GM19372 (cell line): ENCODE data around the gene PSMC3.

ENCODE experiments used
- ATAC-seq: cut with Tn5 transposase; IDR thresholded peaks from one replicate; pipeline ENCODE4 v1.9.1; 2021; ENCODE audit warnings: mild to moderate bottlenecking, low read depth, moderate library complexity; ENCODE audit not compliant: unreplicated experiment

The PSMC3 gene

DNA sequence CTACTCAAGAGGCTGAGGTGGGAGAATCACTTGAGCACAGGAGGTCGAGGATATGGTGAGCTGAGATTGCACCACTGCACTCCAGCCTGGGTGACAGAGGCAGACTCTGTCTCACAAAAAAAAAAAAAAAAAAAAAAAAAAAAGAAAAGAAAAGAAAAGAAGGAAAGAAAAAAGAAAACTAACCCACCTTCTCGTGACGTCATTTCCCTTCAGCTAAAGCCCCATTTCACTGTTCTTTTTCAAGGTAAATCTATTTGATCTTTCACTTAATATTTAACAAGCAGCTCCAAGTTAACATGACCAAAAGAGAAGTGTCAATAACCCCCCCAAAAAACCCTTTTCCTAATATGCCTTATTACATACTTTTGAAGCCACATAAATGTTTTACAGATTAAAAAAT is 17.6 kb upstream of the PSMC3 start:
- ATAC-seq = no peak

DNA sequence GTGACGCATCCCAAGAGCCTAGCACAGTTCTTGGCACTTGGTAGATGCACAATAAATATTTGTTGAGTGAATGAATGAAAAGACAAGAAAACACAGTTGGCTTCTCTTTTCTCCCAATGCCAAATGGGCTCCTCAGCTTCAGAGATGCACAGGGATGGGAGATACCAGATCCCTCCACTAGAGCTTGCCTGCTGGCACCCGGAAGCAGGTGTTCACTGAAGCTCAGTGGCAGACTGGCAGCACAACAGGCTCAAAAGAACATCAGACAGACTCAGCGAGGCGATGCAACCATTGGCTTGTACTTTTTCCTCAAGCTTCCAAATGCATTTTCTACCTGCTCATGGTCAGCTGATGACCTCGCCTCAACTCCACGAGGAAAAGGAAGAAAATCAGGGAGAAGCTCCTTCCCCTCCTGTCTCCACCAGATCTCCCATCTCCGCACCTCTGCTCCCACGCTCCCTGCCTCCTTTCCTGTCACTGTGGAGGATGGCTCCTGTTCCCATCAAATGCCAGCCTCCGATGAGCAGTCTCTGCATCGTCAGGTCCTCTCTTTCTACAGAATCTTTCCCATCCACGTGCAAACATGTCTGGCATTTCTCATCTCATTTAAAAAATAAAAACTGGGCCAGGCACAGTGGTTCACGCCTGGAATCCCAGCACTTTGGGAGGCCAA is 16.9 kb upstream of the PSMC3 start:
- no peak for ATAC-seq

DNA sequence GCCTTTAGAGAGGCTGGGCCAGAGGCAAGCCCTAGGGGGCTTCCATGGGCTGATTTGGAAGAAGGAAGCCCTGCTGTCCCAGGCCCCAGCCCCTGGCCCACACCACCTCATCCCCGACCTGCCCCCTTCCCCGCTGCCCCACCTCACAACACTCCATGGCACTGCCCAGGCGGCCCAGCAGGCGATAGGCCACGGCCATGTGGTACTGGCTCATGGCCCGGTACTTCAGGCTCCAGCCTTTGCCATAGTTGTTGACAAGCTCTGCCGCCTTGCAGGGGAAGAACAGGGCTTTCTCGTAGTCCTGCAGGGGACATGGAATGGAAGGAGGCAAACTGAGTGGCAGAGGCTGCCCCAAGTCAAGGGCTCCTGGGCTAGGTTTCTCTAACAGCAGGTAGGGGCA is 16.3 kb upstream of the PSMC3 start:
- no peak for ATAC-seq

DNA sequence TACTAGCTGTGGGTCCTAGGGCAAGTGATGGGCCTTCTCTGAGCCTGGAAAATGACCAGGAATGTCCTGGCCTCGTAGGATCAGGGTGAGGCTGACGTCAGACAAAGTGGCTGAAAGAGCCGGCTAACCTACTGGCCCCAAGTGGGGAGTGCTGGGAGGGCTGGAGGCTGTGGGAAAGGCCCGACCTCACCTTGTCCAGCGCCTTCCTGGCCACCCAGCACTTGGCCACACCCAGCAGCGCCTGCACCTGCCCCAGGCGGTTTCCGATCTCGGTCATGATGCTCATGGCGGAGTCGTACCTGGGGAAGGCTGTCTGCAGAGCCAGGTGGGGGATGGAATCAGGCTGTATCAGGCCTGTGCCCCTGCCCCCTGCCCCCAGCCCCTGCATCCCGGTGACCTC is 15.2 kb upstream of the PSMC3 start:
- ATAC-seq = no peak

DNA sequence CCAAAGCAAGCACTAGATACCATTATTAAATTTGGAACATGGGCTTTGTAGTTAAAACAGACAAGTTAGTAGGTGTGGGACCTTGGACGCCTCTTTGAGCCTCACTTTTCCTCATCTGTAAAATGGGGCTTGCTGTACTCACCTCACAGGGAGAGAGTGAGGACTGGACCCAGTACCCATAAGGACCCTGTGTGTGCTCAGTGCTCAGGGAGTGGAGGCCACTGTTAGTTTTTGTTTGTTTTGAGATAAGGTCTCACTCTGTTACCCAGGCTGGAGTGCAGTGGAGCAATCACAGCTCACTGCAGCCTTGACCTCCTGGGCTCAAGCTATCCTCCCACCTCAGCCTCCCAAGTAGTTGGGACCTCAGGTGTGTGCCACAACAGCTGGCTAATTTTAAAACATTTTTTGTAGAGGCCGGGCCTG is 13.8 kb upstream of the PSMC3 start:
- no peak for ATAC-seq

DNA sequence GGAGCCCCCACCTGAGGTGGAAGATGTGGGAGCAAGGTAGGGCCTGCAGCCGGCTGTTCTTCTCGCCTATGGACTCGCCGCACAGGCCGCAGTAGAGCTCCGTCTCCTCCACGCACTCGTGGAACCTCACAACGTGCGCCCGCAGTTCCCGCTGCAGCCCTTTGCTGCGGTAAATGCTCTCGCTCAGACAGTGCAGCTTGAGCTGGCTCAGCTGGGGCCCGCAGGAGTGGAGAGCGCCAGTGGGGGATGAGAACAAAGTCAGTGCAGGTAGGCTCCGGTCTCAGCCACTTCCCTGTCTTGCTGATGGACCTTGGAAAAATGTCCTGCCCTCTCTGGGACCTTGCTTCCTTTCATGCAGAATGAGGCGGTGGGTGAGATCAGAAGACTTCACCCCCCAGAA is 12.5 kb upstream of the PSMC3 start:
- no peak for ATAC-seq

DNA sequence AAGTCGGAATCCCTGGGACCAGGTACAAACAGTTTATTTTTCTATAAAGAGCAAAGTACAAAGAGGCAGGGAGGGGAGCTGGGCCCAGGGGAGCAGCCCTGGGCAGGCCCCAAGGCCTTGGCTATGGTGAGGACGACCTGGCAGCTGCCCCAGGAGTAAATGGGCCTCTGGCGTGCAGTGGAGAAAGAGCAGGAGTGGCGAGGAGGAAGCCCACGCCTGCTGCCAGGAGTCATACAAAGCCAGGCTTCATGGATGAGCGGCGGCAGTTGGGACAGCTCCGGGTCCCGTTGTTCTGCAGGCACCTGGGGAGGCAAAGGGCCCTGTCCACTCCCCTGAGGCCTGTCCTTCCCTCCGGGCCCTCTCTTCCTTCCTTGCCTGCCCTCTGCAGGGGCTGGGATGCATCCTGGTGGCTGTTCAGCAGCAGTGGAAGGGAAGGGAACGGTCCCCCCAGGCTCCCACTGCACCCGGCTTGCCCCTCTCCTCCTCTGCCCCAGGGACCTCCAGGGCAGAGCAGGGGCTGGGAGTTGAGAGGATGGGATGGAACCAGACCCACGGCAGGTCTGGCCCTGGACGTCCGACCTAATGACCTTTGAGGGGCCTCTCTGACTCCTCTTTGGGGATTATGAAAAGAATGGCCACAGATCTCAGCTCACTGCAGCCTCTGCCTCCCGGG is 11.6 kb upstream of the PSMC3 start:
- ATAC-seq = no peak

DNA sequence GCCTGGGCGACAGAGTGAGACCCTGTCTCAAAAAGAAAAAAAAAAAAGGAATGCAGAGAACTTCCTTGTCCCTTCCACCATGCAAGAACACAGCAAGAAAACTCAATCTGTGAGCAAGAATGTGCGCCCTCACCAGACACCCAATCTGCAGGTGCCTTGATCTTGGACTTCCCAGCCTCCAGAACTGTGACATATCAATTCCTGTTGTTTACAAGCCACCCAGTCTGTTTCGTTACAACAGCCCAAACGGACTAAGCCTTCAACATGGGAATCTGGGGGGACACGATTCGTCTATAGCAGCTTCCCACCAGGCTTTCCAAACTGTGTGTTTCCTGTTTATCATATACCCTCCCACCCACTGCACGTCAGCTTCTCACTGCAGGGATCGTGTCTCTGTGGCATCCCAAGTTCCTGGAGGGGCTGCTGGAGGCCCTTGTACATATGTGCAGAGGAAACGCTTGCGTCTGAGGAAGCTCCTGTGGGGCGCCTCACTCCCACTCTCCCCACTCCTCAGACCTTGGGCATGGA is 11.0 kb upstream of the PSMC3 start:
- ATAC-seq = no peak

DNA sequence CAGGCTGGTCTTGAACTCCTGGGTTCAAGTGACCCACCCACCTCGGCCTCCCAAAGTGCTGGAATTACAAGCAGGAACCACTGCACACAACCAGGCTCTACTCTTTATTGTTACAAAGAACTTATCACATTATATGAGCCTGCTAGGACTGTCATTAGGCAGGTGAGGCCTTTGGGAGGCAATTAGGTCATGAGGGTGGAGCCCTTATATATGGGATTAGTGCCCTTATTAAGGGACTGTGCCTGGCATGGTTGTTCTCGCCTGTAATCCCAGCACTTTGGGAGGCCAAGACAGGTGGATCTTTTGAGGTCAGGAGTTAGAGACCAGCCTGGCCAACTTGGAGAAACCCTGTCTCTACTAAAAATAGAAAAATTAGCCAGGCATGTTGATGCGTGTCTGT is 10.5 kb upstream of the PSMC3 start:
- no peak for ATAC-seq

DNA sequence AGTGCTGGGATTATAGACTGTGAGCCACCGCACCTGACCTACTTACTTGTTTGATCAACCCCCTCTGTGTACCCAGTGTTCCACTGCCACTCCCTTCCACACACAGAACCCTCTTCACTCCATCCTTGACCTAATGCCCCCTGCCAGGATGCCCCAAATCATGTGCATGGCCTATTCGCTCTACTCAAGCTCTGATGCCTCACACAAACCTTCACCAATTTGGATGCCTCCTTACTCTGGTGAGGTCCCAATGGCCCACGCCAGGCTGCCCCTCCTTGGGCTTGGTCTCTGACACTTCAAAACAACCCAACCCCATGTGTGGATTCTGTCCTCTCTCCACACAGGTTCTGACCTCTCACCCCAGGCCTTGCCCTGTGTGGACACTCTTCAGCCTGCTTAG is 9.4 kb upstream of the PSMC3 start:
- no peak for ATAC-seq

DNA sequence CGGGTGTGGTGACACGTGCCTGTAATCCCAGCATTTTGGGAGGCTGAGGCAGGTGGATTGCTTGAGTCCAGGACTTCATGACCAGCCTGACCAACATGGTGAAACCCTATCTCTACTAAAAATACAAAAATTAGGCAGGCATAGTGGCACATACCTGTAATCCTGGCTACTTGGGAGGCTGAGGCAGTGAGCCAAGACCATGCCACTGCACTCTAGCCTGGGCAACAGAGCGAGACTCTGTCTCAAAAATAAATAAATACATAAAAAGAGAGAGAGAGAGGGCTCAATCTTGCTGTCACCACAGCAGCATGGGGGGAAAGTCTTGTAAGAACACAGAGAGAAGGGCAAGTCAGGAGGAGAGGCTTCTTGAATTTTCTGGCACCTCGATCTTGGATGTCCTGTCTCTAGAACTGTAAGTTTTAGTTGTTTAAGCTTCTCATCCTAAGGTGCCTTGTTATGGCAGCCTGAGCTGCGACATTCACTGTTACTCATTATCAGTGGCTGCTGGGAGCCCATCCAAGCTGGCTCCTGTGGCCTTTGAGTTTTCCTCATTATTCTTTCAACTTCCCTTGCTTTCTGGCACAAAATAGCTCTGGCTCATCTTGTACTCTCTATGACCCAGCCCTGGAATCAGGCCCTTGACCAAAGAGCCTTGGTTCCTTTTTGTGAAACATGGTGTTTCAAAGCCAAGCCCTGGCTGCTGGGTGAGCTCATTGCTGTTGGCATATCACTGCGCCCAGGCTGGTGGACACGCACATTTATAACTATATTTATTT is 8.0 kb upstream of the PSMC3 start:
- ATAC-seq = no peak

DNA sequence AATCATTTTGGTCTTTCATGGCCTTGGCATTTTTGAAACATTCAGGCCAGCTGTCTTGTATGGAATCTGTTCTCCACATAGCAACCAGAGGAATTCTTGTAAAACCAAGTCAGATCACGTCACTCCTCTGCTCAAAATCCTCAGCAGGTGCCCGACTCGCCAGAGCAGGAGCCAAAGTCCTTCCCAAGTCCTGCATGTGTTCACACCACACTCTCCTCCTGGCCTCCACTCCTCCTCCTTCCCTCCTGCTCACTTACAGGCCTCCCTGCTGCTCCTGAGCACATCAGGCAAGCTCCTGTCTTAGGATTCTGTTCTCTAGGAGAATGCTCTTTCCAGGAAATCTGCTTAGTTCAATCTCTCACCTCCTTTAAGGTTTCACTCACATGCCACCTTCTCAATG is 6.9 kb upstream of the PSMC3 start:
- no peak for ATAC-seq

DNA sequence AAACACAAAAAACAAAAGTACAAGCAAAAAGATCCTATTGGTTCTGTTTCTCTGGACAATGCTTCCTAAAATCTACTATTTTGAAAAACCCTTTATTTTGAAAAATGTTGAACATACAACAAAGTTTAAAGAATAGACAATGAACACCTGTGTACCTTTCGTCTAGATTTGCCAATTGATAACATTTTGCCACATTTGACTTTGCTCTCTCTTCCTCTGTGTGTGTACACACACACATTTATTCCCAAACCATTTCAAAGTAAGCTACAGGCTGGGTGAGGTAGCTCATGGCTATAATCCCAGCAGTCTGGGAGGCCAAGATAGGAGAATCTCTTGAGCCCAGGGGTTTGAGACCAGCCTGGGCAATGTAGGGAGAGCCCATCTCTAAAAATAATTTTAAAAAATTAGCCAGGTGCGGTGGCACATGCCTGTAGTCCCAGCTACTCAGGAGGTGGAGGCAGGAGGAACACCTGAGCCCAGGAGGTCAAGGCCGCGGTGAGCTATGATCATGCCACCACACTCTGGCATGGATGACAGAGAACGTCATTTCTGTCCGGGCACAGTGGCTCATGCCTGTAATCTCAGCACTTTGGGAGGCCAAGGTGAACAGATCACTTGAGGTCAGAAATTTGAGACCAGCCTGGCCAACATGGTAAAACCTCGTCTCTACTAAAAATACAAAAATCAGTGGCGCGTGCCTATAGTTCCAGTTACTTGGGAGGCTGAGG is 5.3 kb upstream of the PSMC3 start:
- no peak for ATAC-seq

DNA sequence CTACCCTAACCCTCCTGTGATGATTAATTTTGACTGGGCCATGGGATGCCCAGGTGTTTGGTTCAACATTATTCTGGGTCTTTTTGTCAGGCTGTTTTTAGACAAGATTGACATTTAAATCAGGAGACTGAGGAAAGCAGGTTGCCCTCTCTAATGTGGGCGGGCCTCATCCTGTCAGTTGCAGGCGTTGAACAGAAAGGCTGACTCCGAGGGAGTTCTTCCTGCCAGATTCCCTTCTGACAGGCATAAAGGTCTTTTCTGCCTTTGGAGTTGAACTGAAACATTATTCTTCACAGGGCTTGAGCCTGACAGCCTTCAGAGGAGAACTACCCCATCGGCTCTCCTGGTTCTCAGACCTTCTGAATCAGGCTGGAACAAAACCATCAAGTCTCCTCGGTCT is 4.3 kb upstream of the PSMC3 start:
- ATAC-seq = no peak

DNA sequence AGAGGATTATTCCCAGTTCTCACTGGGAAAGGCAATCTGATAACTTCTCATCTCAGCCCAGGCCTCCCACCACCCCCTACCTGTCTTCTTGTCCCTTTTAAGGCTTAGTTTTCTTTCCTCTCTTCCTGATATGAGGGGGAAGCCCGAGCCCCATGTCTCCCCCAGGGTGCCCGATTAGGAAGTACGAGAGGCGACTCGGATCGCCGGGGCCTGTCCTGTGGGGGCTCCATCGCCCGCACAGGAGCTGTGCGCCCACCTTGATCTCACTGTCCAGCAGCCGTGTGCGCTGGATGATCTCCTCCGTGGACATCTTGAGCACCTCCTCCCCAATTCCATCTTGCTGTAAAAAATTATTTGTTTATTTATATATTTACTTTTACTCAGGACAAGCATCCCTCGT is 628 bp downstream of the PSMC3 start:
- no peak for ATAC-seq

DNA sequence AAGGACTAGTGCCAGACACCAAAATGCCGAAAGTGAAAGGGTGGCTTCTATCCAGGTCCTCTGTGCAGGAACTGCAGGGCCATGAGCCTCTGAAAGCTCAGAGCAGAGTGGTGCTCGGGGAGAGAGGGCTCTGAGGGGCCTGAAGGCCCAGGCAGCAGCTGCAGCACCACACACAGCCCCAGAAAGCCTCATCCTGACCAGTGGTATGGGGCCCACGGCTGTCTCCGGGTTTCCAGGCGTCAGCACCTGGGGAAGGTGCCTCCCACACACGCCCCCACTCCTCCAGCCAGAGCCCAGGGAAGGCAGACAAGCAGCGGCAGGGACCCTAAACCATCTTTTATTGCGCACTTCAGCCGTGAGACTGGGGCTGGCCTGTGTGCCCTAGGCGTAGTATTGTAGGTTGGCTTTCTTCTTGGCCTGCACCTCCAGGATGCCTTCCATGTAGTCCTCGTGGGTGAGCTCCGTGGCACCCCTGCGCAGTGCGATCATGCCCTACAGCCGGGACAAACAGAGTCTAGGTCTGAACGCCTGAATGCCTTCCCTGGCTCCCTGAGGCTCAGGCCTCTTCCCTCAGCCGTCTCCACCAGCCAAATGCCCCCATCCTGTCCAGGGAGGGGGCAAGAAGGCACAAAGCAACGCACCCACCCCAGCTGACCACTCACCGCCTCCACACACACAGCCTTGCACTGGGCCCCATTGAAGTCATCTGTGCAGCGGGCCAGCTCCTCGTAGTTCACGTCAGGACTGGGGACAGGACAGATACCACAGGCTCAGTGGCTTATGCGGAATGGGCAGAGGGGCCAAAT is 7.6 kb downstream of the PSMC3 start:
- no peak for ATAC-seq

DNA sequence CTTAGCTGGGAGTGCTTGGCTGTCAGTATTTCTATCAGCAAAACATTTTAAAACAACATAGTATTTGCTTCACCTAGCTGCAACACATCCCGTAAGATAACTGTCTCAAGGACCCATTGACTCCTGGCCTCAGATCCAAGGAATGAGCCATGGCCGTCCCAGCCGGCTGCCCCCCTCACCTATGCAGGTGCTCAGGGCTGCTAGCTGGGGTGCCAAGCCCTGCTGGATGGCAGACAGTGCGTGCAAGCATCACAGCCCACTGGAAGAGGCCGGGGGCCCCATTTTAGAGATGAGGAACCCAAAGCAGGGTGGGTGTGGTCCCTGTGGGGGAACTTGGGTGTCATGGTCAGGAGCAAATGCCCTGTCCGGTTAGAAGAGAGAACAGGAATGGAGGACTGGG is 8.5 kb downstream of the PSMC3 start:
- ATAC-seq = no peak

DNA sequence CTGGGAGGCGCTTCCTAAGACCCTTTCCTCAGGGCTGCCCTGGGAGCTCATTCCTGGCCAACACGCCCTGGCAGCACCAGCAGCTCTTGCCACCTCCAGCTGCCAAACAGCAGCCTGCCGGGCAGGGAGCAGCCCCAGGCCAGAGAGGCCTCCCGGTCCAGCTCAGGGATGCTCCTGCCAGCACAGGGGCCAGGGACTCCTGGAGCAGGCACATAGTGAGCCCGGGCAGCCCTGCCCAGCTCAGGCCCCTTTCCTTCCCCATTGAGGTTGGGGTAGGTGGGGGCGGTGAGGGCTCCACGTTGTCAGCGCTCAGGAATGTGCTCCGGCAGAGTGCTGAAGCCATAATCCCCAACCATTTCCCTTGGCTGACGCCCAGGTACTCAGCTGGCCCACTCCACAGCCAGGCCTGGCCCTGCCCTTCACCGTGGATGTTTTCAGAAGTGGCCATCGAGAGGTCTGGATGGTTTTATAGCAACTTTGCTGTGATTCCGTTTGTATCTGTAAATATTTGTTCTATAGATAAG is 10.2 kb downstream of the PSMC3 start:
- no peak for ATAC-seq

DNA sequence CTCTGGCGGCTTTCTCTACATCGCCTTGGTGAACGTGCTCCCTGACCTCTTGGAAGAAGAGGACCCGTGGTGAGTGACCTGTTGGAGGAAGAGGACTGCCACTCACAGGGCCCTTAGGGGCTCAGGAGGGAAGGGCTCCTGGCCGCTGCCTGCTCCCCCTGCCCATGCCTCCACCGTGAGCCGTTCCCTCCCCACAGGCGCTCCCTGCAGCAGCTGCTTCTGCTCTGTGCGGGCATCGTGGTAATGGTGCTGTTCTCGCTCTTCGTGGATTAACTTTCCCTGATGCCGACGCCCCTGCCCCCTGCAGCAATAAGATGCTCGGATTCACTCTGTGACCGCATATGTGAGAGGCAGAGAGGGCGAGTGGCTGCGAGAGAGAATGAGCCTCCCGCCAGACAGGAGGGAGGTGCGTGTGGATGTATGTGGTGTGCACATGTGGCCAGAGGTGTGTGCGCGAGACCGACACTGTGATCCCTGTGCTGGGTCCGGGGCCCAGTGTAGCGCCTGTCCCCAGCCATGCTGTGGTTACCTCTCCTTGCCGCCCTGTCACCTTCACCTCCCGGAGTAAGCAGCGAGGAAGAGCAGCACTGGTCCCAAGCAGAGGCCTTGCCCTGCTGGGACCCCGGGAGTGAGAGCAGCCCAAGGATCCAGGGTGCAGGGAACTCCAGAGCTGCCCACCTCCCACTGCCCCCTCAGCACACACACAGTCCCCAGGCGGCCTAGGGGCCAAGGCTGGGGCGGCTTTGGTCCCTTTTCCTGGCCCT is 11.0 kb downstream of the PSMC3 start:
- ATAC-seq = no peak
